Measurements from ENCODE around the gene ATF7.
"Not testable (repeated sequence)": the region's sequence is repeated elsewhere in the genome, so short reads cannot be mapped to it uniquely, and the experiment has no call there.

The ATF7 gene

DNA sequence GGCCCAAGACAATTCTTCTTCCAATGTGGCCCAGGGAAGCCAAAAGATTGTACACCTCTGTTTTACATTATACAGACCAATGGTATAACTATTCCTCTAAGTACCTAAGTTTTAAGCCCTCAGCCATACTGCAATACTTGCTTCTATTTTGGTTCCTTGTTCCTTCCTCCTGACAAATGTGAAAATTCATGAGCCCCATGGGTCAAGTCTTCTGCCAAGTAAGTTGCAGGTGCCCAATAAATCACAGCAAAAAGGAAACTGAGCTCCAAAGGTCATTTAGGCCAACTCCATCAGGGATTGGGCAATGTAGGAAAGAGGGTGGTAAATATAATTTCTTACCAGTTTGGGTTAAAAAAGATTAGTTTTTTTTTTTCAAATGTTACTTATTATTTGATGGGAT lies 61.2 kb downstream of the ATF7 start:
- DNase-seq (ENCODE audit: low read depth) = no peak

DNA sequence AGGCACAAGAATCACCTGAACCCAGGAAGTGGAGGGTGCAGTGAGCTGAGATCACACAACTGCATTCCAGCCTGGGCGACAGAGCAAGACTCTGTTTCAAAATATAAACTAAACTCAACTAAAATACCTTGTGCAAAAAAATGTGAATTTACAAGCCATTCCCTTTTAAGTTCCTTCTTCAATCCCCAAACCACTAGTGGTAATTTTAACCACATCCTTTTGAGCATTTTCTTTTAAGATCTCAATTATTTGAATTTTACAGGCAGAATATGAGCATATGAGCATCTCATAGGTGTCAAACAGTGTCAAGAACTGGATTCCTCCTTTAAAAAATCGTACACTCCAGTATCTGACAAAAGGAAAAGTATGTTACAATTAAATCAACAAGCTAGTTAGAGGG lies 61.9 kb downstream of the ATF7 start:
- DNase-seq (ENCODE audit: low read depth) = no peak

DNA sequence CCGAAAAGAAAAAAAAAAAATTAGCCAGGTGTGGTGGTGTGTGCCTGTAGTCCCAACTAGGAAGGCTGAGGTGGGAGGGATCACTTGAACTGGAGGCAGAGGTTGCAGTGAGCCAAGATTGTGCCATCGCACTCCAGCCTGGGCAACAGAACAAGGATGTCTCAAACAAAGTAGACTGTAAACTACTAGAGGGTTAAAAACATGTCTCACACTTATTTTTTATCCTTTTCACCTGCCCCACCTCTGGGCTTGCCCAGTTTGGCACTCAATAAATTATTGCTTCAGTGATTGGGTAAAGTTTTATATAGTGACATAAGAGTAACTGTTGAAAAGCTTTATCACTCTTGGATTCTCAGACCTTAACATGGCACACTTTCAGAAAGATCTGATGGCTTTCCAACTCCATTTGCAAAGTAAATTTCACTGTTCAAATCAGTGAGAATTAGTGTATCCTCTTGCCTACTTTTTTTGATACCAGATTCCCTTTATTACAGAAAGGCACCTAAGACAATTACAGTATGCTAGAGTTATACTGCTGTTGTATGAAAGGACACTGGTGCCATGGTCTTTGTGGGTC lies 62.6 kb downstream of the ATF7 start:
- DNase-seq (ENCODE audit: low read depth) = no peak

DNA sequence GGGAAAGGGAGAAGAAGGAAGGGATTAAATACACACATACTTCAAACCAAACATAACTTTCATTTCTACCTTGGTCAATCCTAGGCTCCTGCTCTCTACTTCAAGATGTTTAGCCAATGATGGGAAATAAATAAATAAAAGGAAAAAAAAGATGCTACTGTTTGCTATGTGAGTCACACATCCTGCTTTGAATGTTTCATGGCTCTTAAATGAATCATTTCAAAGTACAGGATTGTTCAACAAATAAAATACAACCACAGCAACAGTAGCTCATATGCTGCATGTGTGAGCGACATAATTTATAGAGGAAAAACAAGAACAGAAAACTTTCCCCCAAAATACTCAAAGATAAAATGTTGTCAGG lies 64.6 kb downstream of the ATF7 start:
- DNase-seq (ENCODE audit: low read depth) = no peak

DNA sequence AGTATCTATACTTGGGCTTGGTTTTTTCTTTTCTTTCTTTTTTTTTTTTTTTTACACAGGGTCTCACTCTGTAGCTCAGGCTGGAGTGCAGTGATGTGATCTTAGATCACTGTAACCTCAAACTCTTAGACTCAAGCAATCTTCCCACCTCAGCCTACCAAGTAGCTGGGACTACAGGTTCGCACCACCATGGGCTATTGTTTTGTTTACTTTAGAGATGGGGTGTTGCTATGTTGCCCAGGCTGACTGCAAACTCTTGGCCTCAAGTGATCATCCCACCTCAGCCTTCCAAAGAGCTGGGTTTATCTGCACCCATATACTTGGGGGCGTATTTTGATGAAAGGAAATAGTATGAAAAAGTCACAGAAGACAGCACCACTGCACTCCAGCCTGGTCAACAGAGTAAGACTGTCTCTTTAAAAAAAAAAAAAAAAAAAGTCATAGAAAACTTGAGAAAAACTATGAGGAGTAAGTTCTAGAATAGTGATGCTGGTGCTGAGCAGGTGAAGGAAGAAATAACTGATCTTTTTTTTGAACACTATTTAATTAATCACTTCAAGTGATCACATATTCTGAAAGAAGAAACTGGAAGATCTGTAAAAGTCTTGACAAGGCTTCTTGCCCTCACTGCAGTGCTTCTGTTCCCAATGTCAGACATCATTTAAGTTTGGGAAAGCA lies 65.1 kb downstream of the ATF7 start:
- DNase-seq (ENCODE audit: low read depth) = no peak

DNA sequence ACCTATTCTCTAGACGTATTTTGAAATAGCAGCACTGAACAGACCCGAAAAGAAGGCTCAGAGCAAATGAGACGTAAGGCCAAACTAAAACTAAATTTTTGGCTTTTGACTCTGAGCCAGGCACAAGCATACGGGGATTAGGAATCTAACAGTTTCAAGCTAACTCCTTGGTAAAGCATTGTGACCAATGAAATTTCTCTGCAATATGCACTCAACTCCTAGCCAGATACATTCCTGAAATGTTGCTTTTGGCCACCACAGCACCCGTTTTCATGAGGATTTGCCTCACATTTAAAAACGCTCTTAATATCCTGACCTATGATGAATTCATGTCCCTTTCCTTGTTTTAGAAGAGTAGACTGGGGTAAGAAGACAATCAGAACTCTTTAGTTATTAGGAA lies 65.8 kb downstream of the ATF7 start:
- DNase-seq (ENCODE audit: low read depth) = no peak

DNA sequence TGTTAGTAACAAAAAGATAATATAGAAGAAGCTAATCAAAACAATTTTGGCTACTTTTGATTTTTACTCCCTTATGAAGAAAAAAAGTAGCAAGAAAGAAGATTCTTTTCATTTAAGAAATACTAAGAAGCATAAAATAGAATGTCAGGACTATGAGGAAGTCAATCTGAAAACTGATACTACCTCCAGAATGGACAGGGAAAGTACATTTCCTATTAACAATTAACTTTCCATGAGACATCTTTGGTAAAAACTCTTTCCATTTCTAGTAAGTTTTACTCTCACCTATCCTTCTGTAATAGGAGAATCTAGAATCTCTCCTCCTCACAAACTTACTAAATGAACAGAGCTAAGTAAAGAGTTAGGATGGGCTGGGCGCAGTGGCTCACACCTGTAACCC lies 67.6 kb downstream of the ATF7 start:
- DNase-seq (ENCODE audit: low read depth) = no peak

DNA sequence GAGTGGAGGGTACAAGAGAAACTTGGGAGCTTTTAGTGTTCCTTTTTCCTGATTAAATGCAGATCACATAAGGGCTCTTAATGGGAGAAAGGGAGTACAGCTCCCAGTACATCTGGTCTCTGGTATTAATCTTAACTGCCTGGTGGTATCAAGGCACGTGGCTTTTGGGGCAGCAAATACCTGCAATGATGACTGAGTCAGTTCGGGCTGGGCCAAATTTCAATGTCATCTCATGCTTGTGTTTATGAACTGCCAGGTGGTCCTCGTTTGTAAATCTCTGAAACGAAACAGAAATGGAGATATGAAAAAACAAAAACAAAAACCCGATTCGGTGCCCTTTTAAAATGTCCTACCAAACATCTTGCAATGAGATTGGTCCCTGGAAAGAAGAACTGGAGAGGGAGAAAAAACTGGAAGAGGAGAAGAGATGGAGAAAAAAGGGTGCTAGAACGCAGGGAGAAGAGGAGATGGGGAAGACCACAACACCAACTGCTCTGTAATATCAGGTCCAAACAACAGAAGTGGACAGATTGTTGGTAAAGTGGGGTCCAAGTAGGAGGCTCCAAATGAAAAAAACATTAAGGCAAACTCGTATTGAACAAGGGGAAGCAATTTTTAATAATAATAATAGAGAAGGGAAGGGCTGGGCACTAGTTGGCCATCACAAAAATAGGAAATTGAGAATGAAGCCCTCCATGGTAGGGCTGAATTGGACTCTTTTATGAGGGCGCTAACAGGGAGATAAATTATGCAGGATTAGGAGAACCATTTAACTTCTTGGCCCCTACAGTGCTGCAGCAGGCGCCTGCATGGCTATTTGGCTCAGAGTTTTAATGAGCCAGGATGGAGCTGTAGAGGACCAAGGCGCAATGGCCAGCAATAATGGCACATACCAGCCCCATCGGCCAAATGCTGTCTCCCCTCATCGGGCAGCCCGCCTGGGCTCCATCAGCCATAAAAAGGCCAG lies 73.5 kb downstream of the ATF7 start:
- DNase-seq (ENCODE audit: low read depth) = no peak

DNA sequence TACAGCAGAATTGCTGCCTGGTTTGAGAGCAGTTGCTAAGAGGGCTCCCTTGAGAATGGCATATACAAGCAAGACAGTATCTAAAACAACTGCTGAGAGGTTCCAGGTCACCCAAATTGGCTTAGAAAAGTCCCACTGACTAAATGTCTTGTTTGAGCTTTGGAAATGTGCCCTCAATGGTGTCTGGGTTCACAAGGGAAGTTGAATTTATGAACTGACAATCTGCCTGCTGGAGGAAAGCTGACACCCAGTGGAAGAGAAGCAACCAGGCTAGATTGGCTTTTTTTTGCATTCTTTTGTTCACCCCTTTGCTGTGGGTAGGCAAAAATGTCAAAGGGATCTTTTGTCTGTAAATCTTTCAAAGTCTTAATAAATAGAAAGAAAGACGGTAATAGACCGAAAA lies 74.3 kb downstream of the ATF7 start:
- no peak for DNase-seq (ENCODE audit: low read depth)

DNA sequence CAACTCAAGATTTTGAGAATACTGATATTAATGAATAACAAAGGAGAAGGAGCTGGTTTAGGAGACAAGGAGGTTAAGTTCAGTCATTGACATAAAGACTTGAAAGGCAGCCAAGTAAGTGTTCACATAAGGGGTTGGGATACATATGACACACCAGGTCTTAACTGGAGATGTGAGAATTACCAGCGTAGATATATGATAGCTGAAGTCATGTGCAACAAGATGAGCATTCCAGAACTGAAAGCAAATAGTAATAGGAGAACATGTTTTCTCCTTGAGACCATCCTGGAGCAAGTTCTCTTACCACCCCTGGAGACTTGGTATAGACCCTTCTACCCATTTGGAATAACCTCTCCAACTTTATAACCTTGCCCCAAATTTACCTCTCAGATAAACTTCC lies 75.6 kb downstream of the ATF7 start:
- no peak for DNase-seq (ENCODE audit: low read depth)

DNA sequence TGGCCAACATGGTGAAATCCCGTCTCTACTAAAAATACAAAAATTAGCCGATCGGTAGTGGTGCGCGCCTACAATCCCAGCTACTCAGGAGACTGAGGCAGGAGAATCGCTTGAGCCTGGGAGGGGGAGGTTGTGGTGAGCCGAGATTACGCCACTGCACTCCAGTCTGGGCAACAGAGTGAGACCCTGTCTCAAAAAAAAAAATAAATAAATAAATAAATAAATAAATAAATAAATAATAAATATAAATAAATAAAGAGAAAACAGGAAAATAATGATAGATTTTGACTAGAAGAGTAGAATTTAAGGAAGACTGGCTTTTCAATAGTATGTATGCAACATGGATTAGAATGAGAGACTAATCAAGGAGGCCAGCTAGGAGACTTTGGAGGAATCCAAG lies 76.1 kb downstream of the ATF7 start:
- DNase-seq (ENCODE audit: low read depth) = not testable (repeated sequence)

DNA sequence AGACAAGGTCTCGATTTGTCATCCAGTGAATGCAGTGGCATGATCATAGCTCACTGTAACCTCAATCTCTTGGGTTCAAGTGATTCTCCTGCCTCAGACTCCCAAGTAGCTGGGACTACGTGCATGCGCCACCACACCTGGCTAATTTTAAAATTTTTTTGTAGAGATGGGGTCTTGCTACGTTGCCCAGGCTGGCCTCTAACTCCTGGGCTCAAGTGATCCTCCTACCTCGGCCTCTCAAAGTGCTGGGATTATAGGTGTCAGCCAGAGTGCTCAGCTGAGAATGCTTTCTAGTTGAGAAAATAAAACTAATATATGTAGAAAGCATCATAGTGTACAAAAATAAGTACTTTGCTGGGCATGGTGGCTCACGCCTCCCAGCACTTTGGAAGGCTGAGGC lies 77.8 kb downstream of the ATF7 start:
- DNase-seq (ENCODE audit: low read depth) = not testable (repeated sequence)

DNA sequence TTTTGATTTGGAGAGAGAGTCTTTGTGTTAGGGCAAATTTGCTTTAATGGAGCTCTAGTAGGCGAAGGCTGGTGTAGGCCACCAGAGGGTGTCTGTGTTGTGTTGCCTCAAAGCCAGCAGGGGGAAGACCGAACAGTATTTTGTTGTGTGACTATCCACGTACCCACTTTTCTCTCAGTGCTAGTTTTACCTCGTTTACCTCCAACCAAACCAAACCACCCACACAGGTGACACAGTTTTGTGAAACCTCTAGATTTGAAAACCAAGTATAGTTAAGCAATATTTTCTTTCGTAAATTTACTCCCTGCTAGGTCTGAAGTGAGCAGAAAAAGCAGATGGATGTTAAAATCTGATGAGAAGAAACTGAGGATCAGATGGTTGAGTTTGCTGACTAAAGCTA lies 82.6 kb downstream of the ATF7 start:
- DNase-seq (ENCODE audit: low read depth) = no peak

DNA sequence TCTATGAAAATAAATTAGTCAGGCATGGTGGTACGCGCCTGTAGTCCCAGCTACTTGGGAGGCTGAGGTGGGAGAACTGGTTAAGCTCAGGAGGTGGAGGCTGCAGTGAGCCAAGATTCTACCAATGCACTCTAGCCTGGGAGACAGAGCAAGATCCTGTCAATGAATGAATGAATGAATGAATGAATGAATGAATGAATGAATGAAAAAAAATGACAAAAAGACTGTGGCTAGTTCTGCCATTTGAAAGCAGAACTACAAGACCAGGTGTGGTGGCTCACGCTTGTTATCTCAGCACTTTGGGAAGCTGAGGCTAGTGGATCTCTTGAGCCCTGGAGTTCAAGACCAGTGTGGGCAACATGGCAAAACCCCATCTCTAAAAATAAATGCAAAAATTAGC lies 86.7 kb downstream of the ATF7 start:
- no peak for DNase-seq (ENCODE audit: low read depth)

DNA sequence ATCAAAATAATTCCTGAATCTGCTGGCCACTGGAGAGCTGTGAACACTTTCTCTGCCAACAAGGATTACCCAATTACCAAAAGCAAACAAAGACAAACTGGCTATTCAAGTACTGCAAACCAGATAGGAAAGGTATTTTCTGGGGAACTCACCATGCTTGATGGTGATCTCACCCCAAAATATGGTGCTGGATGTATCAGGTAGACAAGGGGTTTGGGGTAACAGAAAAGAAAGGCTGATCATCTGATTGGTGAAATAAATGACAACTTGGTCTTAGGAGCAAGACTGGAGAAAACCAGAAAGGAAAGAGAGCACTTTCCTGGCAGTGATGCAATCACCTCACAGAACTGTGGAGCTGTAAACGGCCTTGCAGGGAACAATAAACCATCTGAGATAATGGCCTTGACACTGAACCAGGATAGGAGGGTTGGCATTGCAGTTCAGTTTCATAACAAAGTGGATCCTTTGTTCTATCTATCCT lies 87.9 kb downstream of the ATF7 start:
- no peak for DNase-seq (ENCODE audit: low read depth)

DNA sequence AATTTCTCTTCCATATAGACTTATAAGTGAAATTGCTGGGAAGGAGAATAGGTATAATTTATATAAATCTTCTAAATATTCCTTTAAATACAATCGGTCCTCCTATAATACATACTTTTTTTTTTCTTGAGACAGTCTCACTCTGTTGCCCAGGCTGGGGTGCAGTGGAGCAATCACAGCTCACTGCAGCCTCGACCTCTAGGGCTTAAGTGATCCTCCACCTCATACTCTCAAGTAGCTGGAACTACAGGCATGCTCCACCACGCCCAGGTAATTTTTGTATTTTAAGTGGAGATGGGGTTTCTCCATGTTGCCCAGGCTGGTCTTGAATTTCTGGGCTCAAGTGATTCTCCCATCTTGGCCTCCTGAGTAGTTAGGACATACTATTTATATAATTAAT lies 89.2 kb downstream of the ATF7 start:
- no peak for DNase-seq (ENCODE audit: low read depth)

DNA sequence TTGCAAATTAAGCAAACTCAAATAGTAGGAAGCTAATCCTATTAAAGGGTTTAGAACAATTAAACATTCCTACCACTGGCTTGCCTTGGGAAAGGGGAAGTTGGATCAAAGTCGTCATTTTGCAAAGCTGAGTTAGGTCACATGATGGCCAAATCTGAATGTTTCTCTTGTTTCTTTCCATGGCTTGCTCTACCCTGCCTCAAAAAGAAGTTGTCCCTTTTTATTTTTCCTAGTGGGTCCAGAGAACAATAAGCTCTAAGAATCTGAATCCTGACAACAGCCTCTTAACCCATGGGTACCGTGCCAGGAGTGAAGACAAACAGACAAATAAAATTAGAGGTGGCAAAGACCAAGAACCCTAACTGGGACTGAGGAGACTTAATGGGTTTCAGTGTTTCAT lies 92.7 kb downstream of the ATF7 start:
- no peak for DNase-seq (ENCODE audit: low read depth)

DNA sequence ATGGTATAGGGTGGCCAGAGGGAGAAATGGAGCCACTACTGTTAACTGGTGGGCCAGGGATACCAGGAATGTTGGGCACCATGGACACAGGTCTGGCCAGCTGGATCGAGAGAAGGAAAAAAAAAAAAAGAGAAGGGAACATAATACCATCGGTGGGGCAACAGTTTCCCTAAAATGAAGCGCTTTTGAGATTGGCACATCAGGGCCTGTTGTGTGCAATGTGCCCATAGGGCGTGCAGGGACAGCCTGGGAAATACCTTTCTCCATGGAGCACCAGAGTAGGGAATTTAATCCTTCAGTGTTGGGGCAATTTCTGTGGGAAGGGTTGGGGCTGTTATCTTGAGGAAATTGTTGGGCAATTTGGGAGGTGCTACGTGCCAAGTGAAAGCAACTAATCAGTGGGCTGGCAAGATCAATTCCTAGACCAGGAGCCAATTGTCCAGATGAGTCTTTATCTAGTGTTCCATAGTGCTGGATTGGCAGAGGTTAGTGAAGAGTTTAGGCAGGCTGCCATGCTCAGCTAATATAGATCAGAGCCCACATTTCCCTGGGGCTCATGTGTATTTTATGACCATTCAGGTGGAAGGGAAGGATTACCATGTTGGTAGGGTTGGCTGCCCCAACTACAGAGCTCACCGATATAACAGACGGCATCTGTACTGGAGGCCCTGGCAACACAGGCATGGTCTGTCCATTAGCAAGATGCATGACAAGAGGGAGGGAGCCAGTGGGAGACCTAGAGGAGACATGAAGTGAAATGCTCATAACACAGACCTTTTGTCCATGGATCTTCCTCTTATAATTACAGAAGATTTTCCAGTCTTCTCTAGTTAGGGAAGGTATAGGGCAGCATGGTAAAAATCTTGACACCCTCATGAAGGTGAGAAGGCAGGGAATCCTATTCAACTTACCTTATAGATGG lies 93.4 kb downstream of the ATF7 start:
- no peak for DNase-seq (ENCODE audit: low read depth)

DNA sequence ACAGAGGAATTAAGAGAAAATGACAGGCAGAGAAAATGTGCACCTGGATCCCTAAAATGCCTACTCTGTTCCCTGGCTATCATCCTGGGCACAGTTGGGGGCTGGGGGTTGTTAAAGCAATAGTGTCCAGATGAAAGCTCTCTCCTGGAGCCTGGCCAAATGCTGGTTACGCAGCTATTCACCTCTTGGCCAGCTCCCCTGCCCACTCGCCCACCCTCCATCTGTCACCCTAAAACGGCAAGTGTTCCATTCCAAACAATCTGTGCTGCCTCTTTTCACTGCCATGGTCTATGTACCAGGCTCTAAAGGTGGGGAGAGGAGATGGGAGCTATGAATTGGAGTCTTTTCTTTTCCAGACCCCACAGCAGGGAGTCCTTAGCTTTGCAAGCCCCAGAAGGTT lies 94.2 kb downstream of the ATF7 start:
- no peak for DNase-seq (ENCODE audit: low read depth)

DNA sequence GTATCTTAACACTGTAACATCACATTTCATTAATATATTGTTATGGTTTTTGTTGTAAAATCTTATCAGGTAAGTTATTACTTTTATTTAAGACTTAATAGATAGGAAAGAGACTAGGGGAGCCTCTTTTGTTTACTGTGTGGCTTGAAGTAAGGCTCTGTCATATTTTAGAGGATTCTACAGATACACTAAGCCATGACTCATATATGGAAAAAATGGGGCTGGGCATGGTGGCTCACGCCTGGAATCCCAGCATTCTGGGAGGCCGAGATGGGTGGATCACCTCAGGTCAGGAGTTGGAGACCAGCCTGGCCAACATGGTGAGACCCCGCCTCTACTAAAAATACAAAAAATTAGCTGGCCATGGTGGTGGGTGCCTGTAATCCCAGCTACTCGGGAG lies 95.3 kb downstream of the ATF7 start:
- DNase-seq (ENCODE audit: low read depth) = no peak

DNA sequence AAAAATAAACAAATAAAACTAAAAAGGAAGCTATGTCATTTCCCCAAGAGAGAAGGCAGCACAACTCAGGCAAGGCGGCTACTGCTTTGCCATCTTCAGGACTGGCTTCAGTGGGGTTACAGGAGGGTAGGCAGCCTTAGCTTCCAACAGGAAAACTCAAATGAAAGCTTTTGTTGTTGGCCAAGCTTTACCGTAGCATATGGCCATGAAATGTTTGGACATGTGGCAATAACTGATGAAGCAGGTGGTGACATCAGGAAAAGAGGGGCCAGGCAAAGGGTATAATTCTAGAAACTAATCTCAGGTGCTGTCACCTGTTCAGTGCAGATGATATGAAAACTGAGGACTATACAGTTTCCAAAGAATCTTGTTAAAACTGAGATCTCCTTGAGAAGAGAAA lies 96.1 kb downstream of the ATF7 start:
- DNase-seq (ENCODE audit: low read depth) = no peak

DNA sequence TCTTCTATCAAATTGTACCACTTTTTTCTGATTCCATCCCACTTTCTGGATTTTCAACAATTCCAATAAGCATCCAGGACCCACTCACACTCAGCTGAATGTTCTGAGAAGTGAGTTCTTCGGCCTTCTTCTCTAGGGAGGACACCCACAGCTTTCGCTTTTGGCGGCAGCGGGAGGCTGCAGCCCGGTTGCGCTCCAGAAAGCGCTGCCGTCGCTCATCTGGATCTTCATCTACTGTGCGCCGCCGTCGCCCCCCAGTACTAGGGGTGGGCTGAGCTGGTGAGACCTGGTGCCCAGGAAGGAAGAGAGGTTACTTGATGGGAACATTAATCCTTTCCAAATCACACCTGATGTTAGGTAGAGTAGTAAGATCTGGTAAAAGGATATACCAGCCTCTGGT lies 101.7 kb downstream of the ATF7 start:
- DNase-seq (ENCODE audit: low read depth) = no peak

Data from T-helper 22 cell (primary cell).